Stimulated activated memory B cell treated with anti-CD40 and anti-IgM and Interleukin-4, amounts not matched to agents 10 μg/mL and 1 μg/mL and 100 μg/mL, for 72 hours (primary cell): ENCODE measurements around the gene APLNR.

ENCODE experiments used
- ATAC-seq: fragments of 150-1000 bp; cut with Tn5 transposase; 2 replicates; pipeline ENCODE4 v1.10.0; 2021
- H3K27ac Mint-ChIP-seq: one replicate; pipeline ENCODE4 v1.8.0; 2022; ENCODE audit warnings: mild to moderate bottlenecking, mixed read lengths
- H3K27me3 Mint-ChIP-seq: one replicate; pipeline ENCODE4 v1.8.0; 2022; ENCODE audit warnings: mixed read lengths
- H3K36me3 Mint-ChIP-seq: one replicate; pipeline ENCODE4 v1.8.0; 2022; ENCODE audit warnings: mixed read lengths
- H3K4me1 Mint-ChIP-seq: one replicate; pipeline ENCODE4 v1.8.0; 2022; ENCODE audit warnings: mixed read lengths
- H3K4me3 Mint-ChIP-seq: one replicate; pipeline ENCODE4 v1.8.0; 2022; ENCODE audit warnings: mild to moderate bottlenecking, moderate library complexity, mixed read lengths
- H3K9me3 Mint-ChIP-seq: one replicate; pipeline ENCODE4 v1.8.0; 2022; ENCODE audit warnings: mixed read lengths

Gene APLNR

GRCh38 chr11:57213342-57214097, 23.5 kb downstream of the APLNR start:
- peaks cover 8% of the 10 kb centered on the region for H3K27me3 Mint-ChIP-seq
- no peak overlapping the region for H3K4me3 Mint-ChIP-seq
- no peak overlapping the region for H3K27ac Mint-ChIP-seq
- no peak for ATAC-seq
- H3K36me3 Mint-ChIP-seq, result no peaks in the 10 kb centered on the region
- no peaks in the 10 kb centered on the region for H3K9me3 Mint-ChIP-seq
- H3K4me1 Mint-ChIP-seq, result no peaks in the 10 kb centered on the region

GRCh38 chr11:57210781-57211180, 26.3 kb downstream of the APLNR start:
- H3K9me3 Mint-ChIP-seq, result no peaks in the 10 kb centered on the region
- ATAC-seq, result no peak
- no peak overlapping the region for H3K4me3 Mint-ChIP-seq
- H3K36me3 Mint-ChIP-seq, result no peaks in the 10 kb centered on the region
- H3K27me3 Mint-ChIP-seq, result peaks cover 11% of the 10 kb centered on the region
- no peaks in the 10 kb centered on the region for H3K4me1 Mint-ChIP-seq
- H3K27ac Mint-ChIP-seq, result no peak overlapping the region

- Mint-ChIP-seq H3K4me1 (no peaks in the 10 kb centered on the region), H3K9me3 (no peaks in the 10 kb centered on the region), H3K27me3 (peaks cover 25% of the 10 kb centered on the region), H3K36me3 (no peaks in the 10 kb centered on the region), H3K4me3 (no peak overlapping the region), H3K27ac (no peak overlapping the region)
- no peak for ATAC-seq
Observed at GRCh38 chr11:57207168-57207567, 29.9 kb downstream of the APLNR start.

GRCh38 chr11:57205041-57205641, 31.9 kb downstream of the APLNR start:
- no peaks in the 10 kb centered on the region for H3K9me3 Mint-ChIP-seq
- ATAC-seq, result no peak
- no peak overlapping the region for H3K27ac Mint-ChIP-seq
- no peaks in the 10 kb centered on the region for H3K36me3 Mint-ChIP-seq
- no peak overlapping the region for H3K4me3 Mint-ChIP-seq
- peaks cover 25% of the 10 kb centered on the region for H3K27me3 Mint-ChIP-seq
- no peaks in the 10 kb centered on the region for H3K4me1 Mint-ChIP-seq

- Mint-ChIP-seq H3K36me3 (no peaks in the 10 kb centered on the region), H3K27ac (no peak overlapping the region), H3K4me1 (no peaks in the 10 kb centered on the region), H3K4me3 (no peak overlapping the region), H3K27me3 (peaks cover 25% of the 10 kb centered on the region), H3K9me3 (no peaks in the 10 kb centered on the region)
- no peak for ATAC-seq
Observed at GRCh38 chr11:57203882-57204480, 33.1 kb downstream of the APLNR start.

- Mint-ChIP-seq H3K4me1 (no peaks in the 10 kb centered on the region), H3K4me3 (no peak overlapping the region), H3K27ac (no peak overlapping the region), H3K27me3 (peaks cover 25% of the 10 kb centered on the region), H3K9me3 (no peaks in the 10 kb centered on the region), H3K36me3 (no peaks in the 10 kb centered on the region)
- ATAC-seq, result no peak
Observed at GRCh38 chr11:57203359-57203758, 33.7 kb downstream of the APLNR start.

GRCh38 chr11:57202281-57202680, 34.8 kb downstream of the APLNR start:
- H3K4me3 Mint-ChIP-seq, result no peak overlapping the region
- no peak for ATAC-seq
- H3K27me3 Mint-ChIP-seq, result peaks cover 25% of the 10 kb centered on the region
- H3K27ac Mint-ChIP-seq, result no peak overlapping the region
- H3K4me1 Mint-ChIP-seq, result no peaks in the 10 kb centered on the region
- H3K9me3 Mint-ChIP-seq, result no peaks in the 10 kb centered on the region
- no peaks in the 10 kb centered on the region for H3K36me3 Mint-ChIP-seq

GRCh38 chr11:57200917-57201316, 36.1 kb downstream of the APLNR start:
- Mint-ChIP-seq H3K9me3 (no peaks in the 10 kb centered on the region), H3K4me1 (no peaks in the 10 kb centered on the region), H3K27ac (no peak overlapping the region), H3K4me3 (no peak overlapping the region), H3K27me3 (peaks cover 13% of the 10 kb centered on the region), H3K36me3 (no peaks in the 10 kb centered on the region)
- ATAC-seq, result no peak

- Mint-ChIP-seq H3K9me3 (no peaks in the 10 kb centered on the region), H3K27me3 (peaks cover 6% of the 10 kb centered on the region), H3K36me3 (no peaks in the 10 kb centered on the region), H3K27ac (no peak overlapping the region), H3K4me1 (no peaks in the 10 kb centered on the region), H3K4me3 (no peak overlapping the region)
- no peak for ATAC-seq
Observed at GRCh38 chr11:57199330-57199729, 37.7 kb downstream of the APLNR start.

GRCh38 chr11:57197762-57198161, 39.3 kb downstream of the APLNR start:
- ATAC-seq, result no peak
- Mint-ChIP-seq H3K27ac (no peak overlapping the region), H3K27me3 (no peaks in the 10 kb centered on the region), H3K36me3 (no peaks in the 10 kb centered on the region), H3K9me3 (peaks cover 4% of the 10 kb centered on the region), H3K4me3 (no peak overlapping the region), H3K4me1 (no peaks in the 10 kb centered on the region)

GRCh38 chr11:57196596-57196995, 40.5 kb downstream of the APLNR start:
- Mint-ChIP-seq H3K4me1 (no peaks in the 10 kb centered on the region), H3K27me3 (no peaks in the 10 kb centered on the region), H3K27ac (no peak overlapping the region), H3K9me3 (peaks cover 4% of the 10 kb centered on the region), H3K4me3 (no peak overlapping the region), H3K36me3 (no peaks in the 10 kb centered on the region)
- no peak for ATAC-seq

GRCh38 chr11:57192316-57192715, 44.7 kb downstream of the APLNR start:
- H3K27ac Mint-ChIP-seq, result no peak overlapping the region
- ATAC-seq, result no peak
- no peaks in the 10 kb centered on the region for H3K27me3 Mint-ChIP-seq
- H3K36me3 Mint-ChIP-seq, result no peaks in the 10 kb centered on the region
- H3K4me1 Mint-ChIP-seq, result no peaks in the 10 kb centered on the region
- peaks cover 4% of the 10 kb centered on the region for H3K9me3 Mint-ChIP-seq
- no peak overlapping the region for H3K4me3 Mint-ChIP-seq

GRCh38 chr11:57191311-57192219, 45.5 kb downstream of the APLNR start:
- Mint-ChIP-seq H3K27me3 (no peaks in the 10 kb centered on the region), H3K4me1 (no peaks in the 10 kb centered on the region), H3K9me3 (peaks cover 4% of the 10 kb centered on the region), H3K36me3 (no peaks in the 10 kb centered on the region), H3K27ac (no peak overlapping the region), H3K4me3 (no peak overlapping the region)
- ATAC-seq, result no peak

- Mint-ChIP-seq H3K27me3 (no peaks in the 10 kb centered on the region), H3K9me3 (peaks cover 4% of the 10 kb centered on the region), H3K4me1 (no peaks in the 10 kb centered on the region), H3K36me3 (no peaks in the 10 kb centered on the region), H3K4me3 (no peak overlapping the region), H3K27ac (no peak overlapping the region)
- no peak for ATAC-seq
Observed at GRCh38 chr11:57190548-57190947, 46.5 kb downstream of the APLNR start.
